ENCODE results near the gene CD81.
"Not testable (repeated sequence)": the region's sequence is repeated elsewhere in the genome, so short reads cannot be mapped to it uniquely, and the experiment has no call there.

DNA sequence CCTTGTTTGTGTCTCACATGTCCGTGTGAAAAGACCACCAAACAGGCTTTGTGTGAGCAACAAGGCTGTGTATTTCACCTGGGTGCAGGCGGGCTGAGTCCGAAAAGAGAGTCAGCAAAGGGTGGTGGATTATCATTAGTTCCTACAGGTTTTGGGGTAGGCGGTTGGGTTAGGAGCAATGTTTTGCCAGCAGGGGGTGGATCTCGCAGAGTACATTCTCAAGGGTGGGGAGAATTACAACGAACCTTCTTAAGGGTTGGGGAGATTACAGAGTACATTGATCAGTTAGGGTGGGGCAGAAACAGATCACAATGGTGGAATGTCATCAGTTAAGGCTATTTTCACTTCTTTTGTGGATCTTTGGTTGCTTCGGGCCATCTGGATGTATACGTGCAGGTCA lies 38.4 kb upstream of the CD81 start:
- TF ChIP-seq, protein P1, sequence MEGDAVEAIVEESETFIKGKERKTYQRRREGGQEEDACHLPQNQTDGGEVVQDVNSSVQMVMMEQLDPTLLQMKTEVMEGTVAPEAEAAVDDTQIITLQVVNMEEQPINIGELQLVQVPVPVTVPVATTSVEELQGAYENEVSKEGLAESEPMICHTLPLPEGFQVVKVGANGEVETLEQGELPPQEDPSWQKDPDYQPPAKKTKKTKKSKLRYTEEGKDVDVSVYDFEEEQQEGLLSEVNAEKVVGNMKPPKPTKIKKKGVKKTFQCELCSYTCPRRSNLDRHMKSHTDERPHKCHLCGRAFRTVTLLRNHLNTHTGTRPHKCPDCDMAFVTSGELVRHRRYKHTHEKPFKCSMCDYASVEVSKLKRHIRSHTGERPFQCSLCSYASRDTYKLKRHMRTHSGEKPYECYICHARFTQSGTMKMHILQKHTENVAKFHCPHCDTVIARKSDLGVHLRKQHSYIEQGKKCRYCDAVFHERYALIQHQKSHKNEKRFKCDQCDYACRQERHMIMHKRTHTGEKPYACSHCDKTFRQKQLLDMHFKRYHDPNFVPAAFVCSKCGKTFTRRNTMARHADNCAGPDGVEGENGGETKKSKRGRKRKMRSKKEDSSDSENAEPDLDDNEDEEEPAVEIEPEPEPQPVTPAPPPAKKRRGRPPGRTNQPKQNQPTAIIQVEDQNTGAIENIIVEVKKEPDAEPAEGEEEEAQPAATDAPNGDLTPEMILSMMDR (IDR thresholded peaks at IDR 0.05): not testable (repeated sequence)
- TF ChIP-seq POLR2A (IDR thresholded peaks at IDR 0.05); POLR2AphosphoS5 (IDR thresholded peaks at IDR 0.05); EP300 (IDR thresholded peaks at IDR 0.05; ENCODE audit: low read depth): not testable (repeated sequence)

Data from transverse colon (tissue), 4 donors.